ENCODE data around the gene MRPL53. TPM values are rescaled to one million over a fixed set of nuclear protein-coding genes. Genes with fewer than 3 reads are reported as not detected.

Gene MRPL53
- total RNA-seq, 1 experiment from 2014 or later: 65.4 TPM

DNA sequence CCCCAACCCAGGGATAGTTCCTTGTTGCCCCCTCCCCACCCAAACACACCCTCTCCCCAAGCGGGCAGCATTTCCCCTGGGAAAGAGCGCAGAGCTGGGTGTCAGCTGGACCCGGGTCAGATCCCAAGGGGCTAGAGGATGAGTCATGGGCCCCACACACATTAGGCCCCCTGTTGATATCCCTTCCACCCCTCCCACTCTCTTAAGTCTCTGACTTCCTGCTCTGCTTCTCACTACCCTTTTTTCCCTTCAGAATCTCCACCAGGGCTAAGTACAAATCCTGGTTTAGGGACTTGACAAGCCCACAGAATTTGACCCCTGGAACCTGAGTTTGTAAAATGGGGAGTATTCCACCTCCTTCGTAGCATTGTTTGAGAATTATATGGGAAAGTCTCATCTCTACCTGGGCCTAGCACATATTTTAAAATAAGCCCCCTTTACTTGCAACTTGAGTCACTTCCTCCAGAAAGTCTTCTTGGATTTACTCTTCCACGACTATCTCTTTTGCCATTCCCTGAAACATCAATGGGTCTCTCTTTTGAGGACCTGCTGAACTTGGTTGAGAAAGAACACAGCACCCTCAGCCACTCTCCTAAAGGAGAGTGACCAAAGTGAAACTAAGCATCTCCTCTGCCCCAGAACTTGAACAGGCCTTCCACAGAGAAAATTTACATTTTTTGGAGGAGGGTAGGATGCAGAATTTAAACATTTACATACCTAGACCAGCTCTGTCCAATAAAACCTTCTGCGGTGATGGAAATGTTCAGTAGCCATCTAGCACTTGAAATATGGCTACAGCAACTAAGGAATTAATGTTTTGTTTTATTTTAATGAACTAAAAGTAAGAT, 35.4 kb downstream of the MRPL53 start:
- ATAC-seq (no peak), DNase-seq (ENCODE audit: low read depth, low spot score) (no peak)
- POLR2A ChIA-PET: no interaction called here
- no peaks in the 10 kb centered on the region; the same call in 1 of the 2 replicates for H4K20me1 ChIP-seq (ENCODE audit: insufficient read depth)
- peaks cover 83% of the 10 kb centered on the region for H3K79me2 ChIP-seq (ENCODE audit: insufficient read depth, low read length)
- no TSS peak for BruUV-seq (replicated peaks)
- H3K4me1 ChIP-seq (ENCODE audit: control insufficient read depth in 1 of 2, insufficient read depth in 2 of 2, low read length in 2 of 2): peaks cover 8 to 22% of the 10 kb centered on the region in 2 experiments; a peak in 3 of 4 replicates
- RAD21 ChIA-PET (ENCODE audit: low non-redundant PET in 1 of 2, low total read pairs in 2 of 2, uncharacterized antibody in 2 of 2, unreplicated experiment in 2 of 2): no interaction called here
- no peaks in the 10 kb centered on the region for H3K27me3 ChIP-seq (ENCODE audit: insufficient read depth, low read length)
- peaks cover 4 to 13% of the 10 kb centered on the region in 2 experiments; a peak in 2 of 4 replicates for H3K36me3 ChIP-seq (ENCODE audit: control insufficient read depth in 1 of 2, insufficient read depth in 2 of 2, low read length in 2 of 2)
- no peak overlapping the region for H3K4me2 ChIP-seq (ENCODE audit: low read length)
- CTCF ChIA-PET: no interaction called here
- intact Hi-C loops (cut with micrococcal nuclease): no loop called here
- H3K9me3 ChIP-seq (ENCODE audit: control insufficient read depth in 1 of 2, insufficient read depth in 1 of 2, low read depth in 1 of 2, low read length in 2 of 2): no peaks in the 10 kb centered on the region
- no peak for TF ChIP-seq YY1 (IDR thresholded peaks at IDR 0.05; ENCODE audit: extremely low read depth, insufficient replicate concordance, low read depth, low read length)
- no peak overlapping the region for H3K27ac ChIP-seq (ENCODE audit: low read depth, low read length)
- no peak overlapping the region for H3K9ac ChIP-seq (ENCODE audit: low read length)
- H3K9me2 ChIP-seq (ENCODE audit: insufficient read depth): no peaks in the 10 kb centered on the region
- no peak overlapping the region for H3K4me3 ChIP-seq (replicated peaks in 1 of 2; ENCODE audit: low read depth in 1 of 2, low read length in 2 of 2)
- H2AFZ ChIP-seq (ENCODE audit: low read depth, low read length, poor library complexity, severe bottlenecking): no peak overlapping the region

DNA sequence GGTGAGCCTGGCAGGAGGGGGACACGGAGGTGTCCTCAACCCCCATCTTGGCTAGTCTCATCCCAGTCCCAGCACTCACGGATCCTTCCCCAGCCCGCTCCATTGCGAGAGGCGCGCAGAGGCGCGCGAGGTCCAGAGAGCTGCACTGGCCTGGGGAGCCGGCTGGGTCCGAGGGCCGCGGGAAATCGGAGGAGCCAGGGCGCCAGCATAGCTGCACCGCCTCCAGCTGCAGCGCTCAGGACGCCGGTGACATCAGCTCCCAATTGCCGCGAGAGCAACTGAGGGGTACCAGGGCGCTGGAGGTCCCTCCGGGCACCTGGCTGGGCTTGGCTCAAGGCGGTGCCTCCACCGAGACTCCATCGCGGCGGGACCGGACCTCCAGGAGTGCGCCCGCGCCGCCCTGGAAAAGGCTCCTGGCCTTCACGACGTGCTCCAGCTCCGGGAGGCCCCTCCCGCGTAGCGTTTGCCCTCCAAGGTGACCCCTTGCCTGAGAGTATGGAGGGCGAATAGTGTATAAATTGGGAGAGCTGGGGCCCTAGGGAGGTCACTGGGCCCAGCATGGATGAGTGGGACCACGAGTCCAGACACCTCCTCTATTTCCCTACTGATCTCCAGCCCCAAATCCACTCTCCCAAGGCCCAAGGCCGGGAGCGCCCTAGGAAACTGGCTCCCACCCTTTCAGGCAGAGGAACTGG, 36.2 kb downstream of the MRPL53 start:
- DNase-seq (ENCODE audit: low read depth, low spot score) (no peak), ATAC-seq (no peak)
- Histone ChIP-seq H3K9me3 (ENCODE audit: control insufficient read depth in 1 of 2, insufficient read depth in 1 of 2, low read depth in 1 of 2, low read length in 2 of 2) (no peaks in the 10 kb centered on the region), H4K20me1 (ENCODE audit: insufficient read depth) (no peaks in the 10 kb centered on the region; the same call in 1 of the 2 replicates), H3K4me2 (ENCODE audit: low read length) (no peak overlapping the region), H3K9ac (ENCODE audit: low read length) (no peak overlapping the region), H3K36me3 (ENCODE audit: control insufficient read depth in 1 of 2, insufficient read depth in 2 of 2, low read length in 2 of 2) (peaks cover 12 to 20% of the 10 kb centered on the region in 2 experiments; a peak in 2 of 4 replicates), H3K27ac (ENCODE audit: low read depth, low read length) (no peak overlapping the region), H2AFZ (ENCODE audit: low read depth, low read length, poor library complexity, severe bottlenecking) (no peak overlapping the region), H3K4me3 (replicated peaks in 1 of 2; ENCODE audit: low read depth in 1 of 2, low read length in 2 of 2) (no peak overlapping the region), H3K79me2 (ENCODE audit: insufficient read depth, low read length) (peaks cover 91% of the 10 kb centered on the region), H3K9me2 (ENCODE audit: insufficient read depth) (no peaks in the 10 kb centered on the region), H3K27me3 (ENCODE audit: insufficient read depth, low read length) (no peaks in the 10 kb centered on the region), H3K4me1 (ENCODE audit: control insufficient read depth in 1 of 2, insufficient read depth in 2 of 2, low read length in 2 of 2) (peaks cover 8 to 20% of the 10 kb centered on the region in 2 experiments; a peak in 3 of 4 replicates)
- POLR2A ChIA-PET: no interaction called here
- no TSS peak for BruUV-seq (replicated peaks)
- intact Hi-C loops (cut with micrococcal nuclease): no loop called here
- CTCF ChIA-PET: no interaction called here
- RAD21 ChIA-PET (ENCODE audit: low non-redundant PET in 1 of 2, low total read pairs in 2 of 2, uncharacterized antibody in 2 of 2, unreplicated experiment in 2 of 2): no interaction called here
- TF ChIP-seq SRF (IDR thresholded peaks at IDR 0.05; ENCODE audit: low read depth) (no peak), EGR1 (IDR thresholded peaks at IDR 0.05; ENCODE audit: low read depth) (no peak), EZH2phosphoT487 (IDR thresholded peaks at IDR 0.05; ENCODE audit: borderline replicate concordance) (no peak), JUND (IDR thresholded peaks at IDR 0.05) (no peak), CBX3 (IDR thresholded peaks at IDR 0.05; ENCODE audit: low read depth) (no peak), SIN3A (IDR thresholded peaks at IDR 0.05; ENCODE audit: low read depth) (no peak), ZNF274 (IDR thresholded peaks at IDR 0.05; ENCODE audit: low read depth, low read length) (no peak), YY1 (IDR thresholded peaks at IDR 0.05; ENCODE audit: extremely low read depth, insufficient replicate concordance, low read depth, low read length) (no peak), FOSL1 (IDR thresholded peaks at IDR 0.05; ENCODE audit: low read depth) (no peak)
- TF ChIP-seq, protein P1, sequence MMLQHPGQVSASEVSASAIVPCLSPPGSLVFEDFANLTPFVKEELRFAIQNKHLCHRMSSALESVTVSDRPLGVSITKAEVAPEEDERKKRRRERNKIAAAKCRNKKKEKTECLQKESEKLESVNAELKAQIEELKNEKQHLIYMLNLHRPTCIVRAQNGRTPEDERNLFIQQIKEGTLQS (IDR thresholded peaks at IDR 0.05): no peak
